HepG2 (cell line): ENCODE results near the gene DNAAF1.

Source experiments
- BRCA1 ChIP-seq: sonication (generic); formaldehyde crosslinking; IDR thresholded peaks from 2 replicates; pipeline ENCODE4 v1.4.0; 2020; ENCODE audit warnings: missing genetic modification reagents
- HES4 ChIP-seq: sonication (generic); formaldehyde crosslinking; IDR thresholded peaks from 2 replicates; pipeline ENCODE4 v1.9.0; 2021; ENCODE audit warnings: mild to moderate bottlenecking, missing genetic modification reagents, borderline replicate concordance
- MAFK ChIP-seq, 2 experiments: IDR thresholded peaks in 1 of 2; conservative IDR thresholded peaks in 1 of 2; 2 replicates each; pipeline ENCODE4 v1.6.1; 2011; ENCODE audit warnings: improper control_type of control experiment in 2 of 2, low read length in 2 of 2
- PHF8 ChIP-seq: sonication (generic); formaldehyde crosslinking; IDR thresholded peaks from 2 replicates; pipeline ENCODE4 v1.5.0; 2020; ENCODE audit warnings: missing genetic modification reagents
- TF ChIP-seq, protein P1 (sequence below): sonication (generic); formaldehyde crosslinking; IDR thresholded peaks from 2 replicates; pipeline ENCODE4 v1.8.1; 2023; ENCODE audit warnings: missing genetic modification reagents, mild to moderate bottlenecking, borderline replicate concordance

DNA sequence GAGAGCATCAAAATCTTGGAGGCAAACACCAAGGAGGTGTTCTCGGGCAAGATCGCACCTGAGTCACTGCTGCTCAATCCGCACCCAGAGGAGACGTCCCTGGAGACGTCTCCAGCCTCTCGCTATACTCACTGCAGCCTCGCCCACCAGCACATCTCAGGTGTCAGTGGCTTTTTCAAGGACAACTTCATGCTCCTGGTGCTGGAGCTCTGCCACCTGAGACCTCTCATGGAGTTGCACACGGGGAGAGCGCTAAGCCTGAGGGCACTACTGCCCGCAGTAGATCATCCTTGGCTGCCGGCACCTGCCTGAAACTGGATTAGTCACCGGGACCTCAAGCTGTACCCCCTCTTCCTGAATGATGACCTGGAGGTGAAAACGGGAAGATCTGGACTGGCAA lies 25.7 kb upstream of the DNAAF1 start:
- TF ChIP-seq BRCA1 (CRISPR knock-in tag) (no peak), PHF8 (CRISPR knock-in tag) (no peak), MAFK (conservative IDR thresholded peaks at IDR 0.05 in 1 of 2, IDR thresholded peaks at IDR 0.05 in 1 of 2; ENCODE audit: low read length in 2 of 2) (no peak), HES4 (no peak)
- TF ChIP-seq, protein P1, sequence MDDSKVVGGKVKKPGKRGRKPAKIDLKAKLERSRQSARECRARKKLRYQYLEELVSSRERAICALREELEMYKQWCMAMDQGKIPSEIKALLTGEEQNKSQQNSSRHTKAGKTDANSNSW (CRISPR knock-in tag): no peak
